ENCODE measurements around the gene SYNE3. TPM values are rescaled to one million over a fixed set of nuclear protein-coding genes. Genes with fewer than 3 reads are reported as not detected.
A peak's percentile ranks its signal among the peaks of the same experiment; 100 is the strongest.

The SYNE3 gene
- total and polyA plus RNA-seq, 10 of the 15 experiments (the other 5 are each of a cell fraction or from before 2014, with no cell fraction given) = 1.4 to 44.1 (median 13.4) TPM

DNA sequence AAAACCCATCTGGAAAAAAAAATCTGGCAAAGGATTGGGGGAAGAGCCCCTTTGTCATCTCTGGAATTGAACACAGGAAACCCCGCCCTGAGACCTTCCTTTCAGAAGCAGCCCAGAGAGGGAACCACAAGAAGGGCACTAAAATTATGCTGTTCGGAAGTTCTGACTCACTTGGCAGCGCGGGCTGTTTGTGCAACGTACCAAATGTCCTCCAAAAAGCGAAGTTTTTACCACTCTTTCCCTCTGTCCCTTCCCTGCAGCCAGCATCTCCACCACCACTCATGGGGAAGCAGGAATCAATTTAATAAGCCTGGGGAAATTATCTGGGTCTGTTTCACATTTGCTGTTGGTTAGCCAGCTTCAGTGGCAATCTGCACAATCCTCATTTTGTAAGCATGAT lies 3.2 kb upstream of the SYNE3 start (continued):
- TF ChIP-seq EGR1 (IDR thresholded peaks at IDR 0.05; ENCODE audit: borderline replicate concordance in 1 of 2, low read depth in 2 of 2, low read length in 2 of 2) (no peak; a peak in 1 of 3 replicates), GABPA (IDR thresholded peaks at IDR 0.05; ENCODE audit: low read depth) (no peak), EED (IDR thresholded peaks at IDR 0.05; ENCODE audit: low read depth) (peak; percentile 90), MTA2 (IDR thresholded peaks at IDR 0.05; ENCODE audit: low read depth) (peak; percentile 22; the same call in 1 of the 2 replicates), ZNF687 (IDR thresholded peaks at IDR 0.05) (no peak), CHD2 (IDR thresholded peaks at IDR 0.05; ENCODE audit: borderline replicate concordance, low read depth, low read length) (no peak), NRF1 (conservative IDR thresholded peaks at IDR 0.05; ENCODE audit: low read depth, low read length) (no peak), IKZF1 (conservative IDR thresholded peaks at IDR 0.05) (peak; percentile 68), CREB1 (IDR thresholded peaks at IDR 0.05; ENCODE audit: low read depth) (peak; percentile 42; the same call in 1 of the 2 replicates), SPI1 (IDR thresholded peaks at IDR 0.05; ENCODE audit: borderline replicate concordance, insufficient read depth, low read depth, low read length) (no peak), NFXL1 (IDR thresholded peaks at IDR 0.05; ENCODE audit: borderline replicate concordance) (no peak), POLR2AphosphoS5 (IDR thresholded peaks at IDR 0.05; ENCODE audit: low read length) (no peak), MEF2A (IDR thresholded peaks at IDR 0.05; ENCODE audit: insufficient read depth, low read depth, low read length) (0 out of 2 replicates have a peak, but pooled peaks have one; percentile 39), SKIL (IDR thresholded peaks at IDR 0.05; ENCODE audit: low read depth, poor library complexity, severe bottlenecking) (peak; percentile 49), TCF3 (IDR thresholded peaks at IDR 0.05; ENCODE audit: borderline replicate concordance, insufficient read depth, low read depth, low read length) (0 out of 2 replicates have a peak, but pooled peaks have one; percentile 34), NFIC (IDR thresholded peaks at IDR 0.05; ENCODE audit: low read depth, low read length) (peak; percentile 81), ZSCAN29 (IDR thresholded peaks at IDR 0.05) (no peak), SMARCA5 (IDR thresholded peaks at IDR 0.05) (no peak), NBN (IDR thresholded peaks at IDR 0.05) (no peak), RELA (IDR thresholded peaks at IDR 0.05; ENCODE audit: borderline replicate concordance, partially characterized antibody) (peak; percentile 10), NR2F1 (conservative IDR thresholded peaks at IDR 0.05) (no peak)
- TF ChIP-seq, protein P1, sequence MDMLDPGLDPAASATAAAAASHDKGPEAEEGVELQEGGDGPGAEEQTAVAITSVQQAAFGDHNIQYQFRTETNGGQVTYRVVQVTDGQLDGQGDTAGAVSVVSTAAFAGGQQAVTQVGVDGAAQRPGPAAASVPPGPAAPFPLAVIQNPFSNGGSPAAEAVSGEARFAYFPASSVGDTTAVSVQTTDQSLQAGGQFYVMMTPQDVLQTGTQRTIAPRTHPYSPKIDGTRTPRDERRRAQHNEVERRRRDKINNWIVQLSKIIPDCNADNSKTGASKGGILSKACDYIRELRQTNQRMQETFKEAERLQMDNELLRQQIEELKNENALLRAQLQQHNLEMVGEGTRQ (IDR thresholded peaks at IDR 0.05; ENCODE audit: borderline replicate concordance, low read depth, low read length) = no peak

All from GM12878 (cell line).